GM21786 (cell line): ENCODE results near the gene GPR55.

ENCODE experiments used
- ATAC-seq: cut with Tn5 transposase; IDR thresholded peaks from one replicate; pipeline ENCODE4 v1.9.1; 2021; ENCODE audit not compliant: unreplicated experiment

GPR55 gene

GRCh38 chr2:230935130-230935430, 10.0 kb upstream of the GPR55 start:
- no peak for ATAC-seq

GRCh38 chr2:230934231-230935129, 9.4 kb upstream of the GPR55 start:
- no peak for ATAC-seq

- ATAC-seq, result no peak
These were observed 8.6 kb upstream of the GPR55 start for GRCh38 chr2:230933521-230934180.

GRCh38 chr2:230932556-230933511, 7.8 kb upstream of the GPR55 start:
- no peak for ATAC-seq

GRCh38 chr2:230931556-230932231, 6.7 kb upstream of the GPR55 start:
- ATAC-seq, result no peak

- ATAC-seq, result no peak
These were observed 6.0 kb upstream of the GPR55 start for GRCh38 chr2:230930928-230931555.

GRCh38 chr2:230930149-230930780, 5.2 kb upstream of the GPR55 start:
- no peak for ATAC-seq

GRCh38 chr2:230929381-230930148, 4.5 kb upstream of the GPR55 start:
- no peak for ATAC-seq

GRCh38 chr2:230928701-230929380, 3.8 kb upstream of the GPR55 start:
- no peak for ATAC-seq

- no peak for ATAC-seq
These were observed 2.8 kb upstream of the GPR55 start for GRCh38 chr2:230927711-230928341.

- peak; percentile 51 for ATAC-seq
These were observed 1.1 kb upstream of the GPR55 start for GRCh38 chr2:230925879-230926765.

GRCh38 chr2:230925443-230925878, 419 bp upstream of the GPR55 start:
- peak; percentile 26 for ATAC-seq

- no peak for ATAC-seq
These were observed 961 bp downstream of the GPR55 start for GRCh38 chr2:230924092-230924469.

- no peak for ATAC-seq
These were observed 1.9 kb downstream of the GPR55 start for GRCh38 chr2:230922951-230923717.

- ATAC-seq, result no peak
These were observed 3.0 kb downstream of the GPR55 start for GRCh38 chr2:230921806-230922595.

GRCh38 chr2:230920167-230920566, 4.9 kb downstream of the GPR55 start:
- ATAC-seq, result no peak
